MM.1S (cell line): ENCODE measurements around the gene ALG14.

Experiments used
- EZH2 ChIP-seq: fragments of 300-600 bp; sonication (generic); optimal IDR thresholded peaks from 2 replicates; pipeline ENCODE3; 2017; ENCODE audit warnings: low read depth, mild to moderate bottlenecking, antibody characterized with exemption, low read length, mixed read lengths
- EZH2phosphoT487 ChIP-seq: fragments of 300-600 bp; sonication (generic); IDR thresholded peaks from 2 replicates; pipeline ENCODE4 v1.6.1; 2018; ENCODE audit warnings: antibody characterized with exemption, low read length
- TF ChIP-seq, protein P1 (sequence below): fragments of 300-600 bp; sonication (generic); IDR thresholded peaks from 2 replicates; pipeline ENCODE4 v1.5.1; 2016; ENCODE audit warnings: antibody characterized with exemption, low read length, mixed read lengths

DNA sequence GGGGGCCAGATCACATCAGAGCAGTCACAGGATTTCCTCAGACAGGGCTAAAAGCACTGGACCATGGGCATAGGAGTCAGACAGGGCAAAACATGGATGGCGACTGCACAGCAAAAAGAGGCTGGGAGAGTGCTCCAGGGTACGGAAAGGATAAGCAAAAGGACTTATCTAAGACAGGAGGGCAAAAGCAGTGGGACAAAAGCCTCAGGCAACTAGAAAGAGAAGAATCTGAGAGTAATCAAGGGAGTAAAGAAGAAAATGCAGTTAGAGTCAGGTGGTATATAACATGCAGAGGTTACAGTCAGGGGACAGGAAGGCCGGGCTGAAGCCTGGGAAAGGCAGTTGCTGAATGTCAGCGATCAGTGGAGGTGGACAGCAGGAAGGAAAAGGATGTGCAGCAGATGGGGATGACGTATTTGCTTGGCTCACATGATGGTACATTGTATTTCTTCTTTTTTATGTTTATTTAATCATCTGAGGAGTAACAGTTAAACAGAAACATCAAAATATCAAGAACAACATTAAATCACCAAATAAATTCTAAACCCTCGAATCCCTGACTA lies 82.8 kb downstream of the ALG14 start:
- TF ChIP-seq EZH2 (no peak), EZH2phosphoT487 (no peak)
- TF ChIP-seq, protein P1, sequence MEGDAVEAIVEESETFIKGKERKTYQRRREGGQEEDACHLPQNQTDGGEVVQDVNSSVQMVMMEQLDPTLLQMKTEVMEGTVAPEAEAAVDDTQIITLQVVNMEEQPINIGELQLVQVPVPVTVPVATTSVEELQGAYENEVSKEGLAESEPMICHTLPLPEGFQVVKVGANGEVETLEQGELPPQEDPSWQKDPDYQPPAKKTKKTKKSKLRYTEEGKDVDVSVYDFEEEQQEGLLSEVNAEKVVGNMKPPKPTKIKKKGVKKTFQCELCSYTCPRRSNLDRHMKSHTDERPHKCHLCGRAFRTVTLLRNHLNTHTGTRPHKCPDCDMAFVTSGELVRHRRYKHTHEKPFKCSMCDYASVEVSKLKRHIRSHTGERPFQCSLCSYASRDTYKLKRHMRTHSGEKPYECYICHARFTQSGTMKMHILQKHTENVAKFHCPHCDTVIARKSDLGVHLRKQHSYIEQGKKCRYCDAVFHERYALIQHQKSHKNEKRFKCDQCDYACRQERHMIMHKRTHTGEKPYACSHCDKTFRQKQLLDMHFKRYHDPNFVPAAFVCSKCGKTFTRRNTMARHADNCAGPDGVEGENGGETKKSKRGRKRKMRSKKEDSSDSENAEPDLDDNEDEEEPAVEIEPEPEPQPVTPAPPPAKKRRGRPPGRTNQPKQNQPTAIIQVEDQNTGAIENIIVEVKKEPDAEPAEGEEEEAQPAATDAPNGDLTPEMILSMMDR, result no peak
